Activated gamma-delta T cell (primary cell): ENCODE data around the gene MFAP1.
A peak's percentile ranks its signal among the peaks of the same experiment; 100 is the strongest.

Source experiments
- DNase-seq: peaks from one replicate; lab custom pipeline; 2025; lab: John Stamatoyannopoulos, UW

MFAP1 gene

DNA sequence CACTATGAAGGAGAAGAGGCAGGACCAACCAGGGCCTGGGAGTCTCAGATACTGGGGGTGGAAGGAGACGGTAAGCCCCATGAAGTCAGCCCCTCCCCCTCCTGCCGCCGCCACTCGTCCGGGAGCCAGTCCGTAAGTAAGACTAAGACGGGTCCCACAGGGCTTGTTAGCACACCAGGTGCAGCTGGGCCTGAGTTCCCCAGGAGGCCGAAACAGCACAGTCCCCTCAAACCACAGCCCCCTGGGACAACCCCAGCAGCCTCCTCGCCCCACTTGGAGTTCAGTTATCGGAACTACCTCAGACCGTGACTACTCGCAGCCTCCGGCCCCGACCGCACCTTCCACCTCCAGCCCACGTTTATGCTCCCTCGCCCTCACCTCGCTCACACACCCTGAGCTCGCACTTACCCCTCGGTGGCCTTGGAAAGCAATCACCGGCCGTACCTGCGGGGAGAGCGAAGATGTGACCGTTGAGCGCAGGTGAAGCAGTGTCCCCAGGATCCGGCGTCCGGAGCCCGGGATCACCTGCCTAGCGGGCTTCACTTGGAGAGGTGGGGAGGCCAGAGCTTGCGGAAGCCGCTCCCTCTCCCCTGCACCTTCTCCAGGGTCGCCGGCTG, 48.3 kb downstream of the MFAP1 start:
- DNase-seq = peak; percentile 21

DNA sequence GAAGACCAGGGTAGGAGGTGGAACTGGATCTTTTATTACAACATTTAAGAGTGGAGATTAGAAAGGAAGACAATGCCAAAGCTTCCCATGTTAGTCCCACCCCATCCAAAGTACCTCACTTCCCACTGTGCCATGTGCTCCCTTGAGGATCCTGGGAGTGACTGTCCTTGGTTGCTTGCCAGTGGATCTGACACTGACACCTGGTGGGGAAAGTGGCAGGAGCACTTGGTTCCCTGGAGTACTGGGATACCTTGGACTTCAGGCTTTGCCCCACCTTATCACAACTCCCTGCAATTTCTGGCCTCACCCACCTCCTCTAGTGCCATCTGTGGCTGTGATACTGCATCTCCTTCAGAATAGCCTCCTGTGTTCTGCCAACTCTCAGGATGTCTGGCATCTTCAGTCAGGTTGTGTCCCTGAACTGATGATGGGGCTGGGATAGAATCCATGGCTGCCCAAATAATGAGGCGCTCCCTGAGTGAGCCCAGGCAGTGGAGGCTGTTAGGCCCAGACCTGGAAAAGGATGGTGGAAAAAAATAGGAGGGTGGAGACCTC, 49.0 kb downstream of the MFAP1 start:
- DNase-seq = no peak

- no peak for DNase-seq
These were observed 50.4 kb downstream of the MFAP1 start for GRCh38 chr15:43774062-43774461.

DNA sequence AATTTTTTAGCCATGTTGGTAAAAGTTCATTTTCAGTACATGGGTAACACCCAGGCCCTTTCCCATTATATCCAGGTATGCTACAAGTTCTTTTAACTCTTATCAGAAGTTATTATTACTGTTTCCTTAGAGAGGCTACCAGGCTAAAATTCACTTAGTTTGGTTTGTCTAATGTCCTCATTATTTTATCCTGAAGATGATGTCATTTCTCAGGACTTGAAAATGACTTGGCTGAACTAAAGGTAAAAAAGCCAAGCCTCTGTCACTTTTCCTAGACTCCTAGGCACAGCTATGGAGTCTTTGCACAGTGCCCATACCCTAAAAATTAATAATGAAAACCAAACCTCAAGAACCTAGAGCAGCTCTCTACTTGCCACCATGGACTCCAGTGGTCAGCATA, 51.9 kb downstream of the MFAP1 start:
- DNase-seq = no peak

DNA sequence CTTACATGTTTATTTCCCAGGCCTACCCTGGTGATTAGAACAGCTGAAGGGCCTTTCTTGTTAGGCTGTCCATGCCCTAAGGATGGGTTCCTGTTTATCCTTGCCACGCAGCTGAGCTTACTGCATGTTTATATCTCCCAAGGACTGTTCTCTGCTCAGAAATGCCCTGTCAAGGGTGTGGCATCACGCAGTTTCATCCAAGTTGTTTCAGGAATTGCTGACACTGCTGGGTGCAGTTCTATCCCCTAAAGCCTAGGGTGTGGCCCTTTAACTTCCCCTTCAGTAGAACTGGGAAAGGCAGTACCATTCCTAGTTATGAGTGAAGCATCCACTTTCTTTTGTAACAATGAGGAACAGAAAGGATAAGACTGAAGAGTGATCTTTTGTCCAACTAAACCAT, 52.7 kb downstream of the MFAP1 start:
- no peak for DNase-seq

DNA sequence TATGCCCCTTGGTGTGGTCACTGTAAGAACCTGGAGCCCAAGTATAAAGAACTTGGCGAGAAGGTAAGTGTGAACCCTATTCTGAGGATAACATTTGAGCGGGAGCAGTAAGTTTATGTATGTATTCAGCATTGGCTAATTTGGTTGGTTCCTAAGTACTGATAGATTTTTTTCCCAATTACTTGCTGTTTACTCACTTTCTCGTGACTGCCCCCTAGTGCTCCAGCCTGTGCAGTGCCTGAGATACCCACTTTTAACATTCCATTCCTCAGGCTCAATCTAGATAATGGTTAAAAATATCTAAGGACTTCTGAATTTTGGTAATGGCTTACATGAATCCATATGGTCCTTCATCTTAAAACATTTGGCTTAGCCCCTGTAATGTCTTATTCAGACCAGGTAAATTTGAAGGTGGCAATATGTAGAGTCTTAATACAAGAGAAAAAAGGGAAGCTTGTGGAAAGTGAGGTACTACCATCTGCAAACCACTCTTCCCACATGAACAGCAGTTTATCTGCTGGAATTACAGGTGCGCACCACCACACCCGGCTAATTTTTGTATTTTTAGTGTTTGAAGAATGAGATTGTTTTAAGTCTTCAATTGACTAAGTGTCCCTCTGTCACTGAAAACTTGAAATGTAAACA, 54.8 kb downstream of the MFAP1 start:
- no peak for DNase-seq

DNA sequence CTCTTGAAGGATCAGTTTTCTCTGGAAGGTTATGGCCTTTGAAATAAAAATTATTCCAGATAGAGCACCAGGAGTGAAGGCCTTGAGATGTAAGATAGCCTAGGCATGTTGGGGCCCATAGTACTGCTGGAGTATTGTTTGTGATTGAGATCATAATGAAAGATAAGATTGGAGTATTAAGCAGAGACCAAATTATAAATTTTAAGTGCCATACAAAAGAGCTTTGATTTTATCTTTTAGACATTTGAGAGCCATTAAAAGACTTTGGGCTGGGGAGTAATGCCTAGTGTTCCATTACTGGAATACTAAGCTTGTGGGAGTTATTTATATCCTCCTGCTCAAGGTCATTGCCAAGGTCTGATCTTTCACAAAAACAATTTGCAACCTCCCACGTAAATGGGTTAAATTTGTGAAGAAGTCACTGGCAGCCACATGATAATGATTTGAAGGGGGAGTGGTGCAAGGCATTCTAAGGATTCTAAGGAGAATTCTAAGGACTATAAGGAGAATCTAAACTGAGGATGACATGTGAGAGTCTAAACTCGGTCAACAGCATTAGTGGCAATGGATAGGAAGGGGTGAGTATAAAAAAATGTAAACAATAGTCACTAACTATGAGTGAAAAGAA, 60.6 kb downstream of the MFAP1 start:
- no peak for DNase-seq

DNA sequence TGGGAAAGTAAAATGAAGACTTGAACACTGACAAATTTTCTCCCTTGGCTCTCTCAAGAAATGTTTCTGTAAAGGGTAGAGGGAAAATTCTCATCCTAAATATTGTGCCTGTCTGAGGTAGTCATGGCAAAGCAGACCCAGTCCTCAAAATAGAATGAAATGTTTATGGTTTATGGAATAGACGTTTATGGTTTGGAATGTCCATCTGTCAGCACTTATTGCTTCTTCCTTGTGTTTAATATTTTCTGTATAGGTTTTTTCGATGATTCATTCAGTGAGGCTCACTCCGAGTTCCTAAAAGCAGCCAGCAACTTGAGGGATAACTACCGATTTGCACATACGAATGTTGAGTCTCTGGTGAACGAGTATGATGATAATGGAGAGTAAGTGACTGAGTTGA, 61.7 kb downstream of the MFAP1 start:
- DNase-seq = no peak
